ENCODE data around the gene ERRFI1.

ERRFI1 gene

GRCh38 chr1:8042134-8042533 lies 16.0 kb upstream of the ERRFI1 start:
- DNase-seq, result no peak

GRCh38 chr1:8040586-8040985 lies 14.5 kb upstream of the ERRFI1 start:
- DNase-seq, result no peak

- DNase-seq, result no peak
These were observed 13.0 kb upstream of the ERRFI1 start for GRCh38 chr1:8039071-8039470.

- DNase-seq, result no peak
These were observed 9.2 kb upstream of the ERRFI1 start for GRCh38 chr1:8035289-8035688.

- no peak for DNase-seq
These were observed 7.2 kb upstream of the ERRFI1 start for GRCh38 chr1:8033322-8033721.

GRCh38 chr1:8032366-8032910 lies 6.3 kb upstream of the ERRFI1 start:
- no peak for DNase-seq

- no peak for DNase-seq
These were observed 5.2 kb upstream of the ERRFI1 start for GRCh38 chr1:8031176-8031785.

GRCh38 chr1:8028571-8028910 lies 2.4 kb upstream of the ERRFI1 start:
- no peak for DNase-seq

GRCh38 chr1:8027748-8028570 lies 1.9 kb upstream of the ERRFI1 start:
- no peak for DNase-seq

GRCh38 chr1:8026976-8027747 lies 1.1 kb upstream of the ERRFI1 start:
- no peak for DNase-seq

- DNase-seq, result no peak
These were observed 401 bp downstream of the ERRFI1 start for GRCh38 chr1:8025671-8026144.

GRCh38 chr1:8025061-8025670 lies 943 bp downstream of the ERRFI1 start:
- DNase-seq, result no peak

- DNase-seq, result no peak
These were observed 1.8 kb downstream of the ERRFI1 start for GRCh38 chr1:8024329-8024728.

GRCh38 chr1:8023995-8024313 lies 2.2 kb downstream of the ERRFI1 start:
- DNase-seq, result no peak

- no peak for DNase-seq
These were observed 2.7 kb downstream of the ERRFI1 start for GRCh38 chr1:8023287-8023994.

- DNase-seq, result no peak
These were observed 3.5 kb downstream of the ERRFI1 start for GRCh38 chr1:8022395-8023286.

- no peak for DNase-seq
These were observed 4.3 kb downstream of the ERRFI1 start for GRCh38 chr1:8021676-8022266.

- DNase-seq, result no peak
These were observed 6.1 kb downstream of the ERRFI1 start for GRCh38 chr1:8020032-8020431.

GRCh38 chr1:8019229-8019620 lies 6.9 kb downstream of the ERRFI1 start:
- no peak for DNase-seq

- DNase-seq, result no peak
These were observed 7.4 kb downstream of the ERRFI1 start for GRCh38 chr1:8018492-8019228.

Data from activated T-cell treated with anti-CD3 and anti-CD28 coated beads, Interleukin-2, amount 50 U/mL, for 1 hour (primary cell).